Ovary (tissue), 9 donors: ENCODE results near the gene CALY. TPM values are rescaled to one million over a fixed set of nuclear protein-coding genes. Genes with fewer than 3 reads are reported as not detected.
"Not testable (repeated sequence)": the region's sequence is repeated elsewhere in the genome, so short reads cannot be mapped to it uniquely, and the experiment has no call there.

ENCODE experiments used
- DNase-seq, 5 donors: peaks; one replicate each; pipeline ENCODE4 v3.0.0-alpha.2; 2019 to 2020
- H3K27ac ChIP-seq, 2 donors: fragments of 200-600 bp; one replicate each; pipeline versions ENCODE4 v1.5.1 to v1.8.0; 2019 to 2022
- H3K27me3 ChIP-seq: fragments of 200-600 bp; one replicate; pipeline ENCODE4 v1.8.0; 2022
- H3K36me3 ChIP-seq: fragments of 200-600 bp; sonication (generic); one replicate; pipeline ENCODE4 v1.5.1; 2019
- H3K4me1 ChIP-seq: one replicate; pipeline ENCODE4 v1.8.1; 2013; ENCODE audit warnings: mild to moderate bottlenecking, moderate library complexity; ENCODE audit not compliant: insufficient read depth
- H3K4me3 ChIP-seq: fragments of 200-600 bp; sonication (generic); one replicate; pipeline ENCODE4 v1.5.1; 2017
- H3K9me3 ChIP-seq, 2 donors: fragments of 200-600 bp in 1 of 2; sonication (generic) in 1 of 2; one replicate each; pipeline versions ENCODE4 v1.5.1 to v1.8.1; 2013 to 2019; ENCODE audit warnings: mild to moderate bottlenecking in 1 of 2, moderate library complexity in 1 of 2
- CTCF ChIP-seq, 3 donors: fragments of 450-650 bp in 2 of 3; fragments of 200-600 bp in 1 of 3; IDR thresholded peaks; one replicate each; pipeline versions ENCODE4 v1.5.1 to v1.8.0; 2016 to 2022; ENCODE audit warnings: antibody characterized with exemption in 3 of 3, mild to moderate bottlenecking in 1 of 3
- EP300 ChIP-seq: sonication (generic); formaldehyde crosslinking; IDR thresholded peaks from one replicate; pipeline ENCODE4 v1.6.1; 2017; ENCODE audit warnings: antibody characterized with exemption
- POLR2A ChIP-seq: fragments of 450-650 bp; IDR thresholded peaks from one replicate; pipeline ENCODE4 v1.6.1; 2017; ENCODE audit warnings: antibody characterized with exemption, mild to moderate bottlenecking, moderate library complexity
- WGBS, 3 donors: extraction: QIAGEN DNeasy Blood & Tissue Kit in 1 of 3; methylation state at CpG; one replicate each; pipeline versions ENCODE4 v1.1.5 to v1.1.7; 2013 to 2017; 5-methylcytosine and 5-hydroxymethylcytosine counted together
- intact Hi-C, 4 donors: fragments of 100-400 bp; cut with DNase I; formaldehyde crosslinking; loops; one replicate each; pipeline versions ENCODE4 v1.11.0 to v1.15.1; 2022 to 2023
- polyA plus RNA-seq, 2 donors: library from polyadenylated mRNA; stranded (reverse); fragments of 200-250 nt in 1 of 2; fragments of 350-450 nt in 1 of 2; fragmentation: Illumina TruSeq in 1 of 2; extraction: RNeasy Lipid Tissue Mini Kit (QIAGEN cat#74804) in 1 of 2; gene quantifications; one replicate each; pipeline ENCODE4 v1.2.3, GENCODE V29; 2013 to 2014
- total RNA-seq, 7 donors: library from RNA; depleted of rRNA in 2 of 7; stranded (reverse); fragments of >200 nt in 2 of 7; fragmentation: NEBNext Ultra II Directional in 3 of 7; extraction: Animal tissue kit (Norgen Biotek cat#: 25700) in 3 of 7; gene quantifications; one replicate each; pipeline versions ENCODE4 v1.1.0 to v1.2.4, GENCODE V29; 2016 to 2023
- donor health status: DM: no; HTN: no; CAD: no; lungs with moderate emphysema.
- donor health status: DM: no; HTN: no; CAD: no.
- donor health status: Bipolar disorder and iron deficiency.
- donor health status: DM: yes; HTN: yes; CAD: no.
- donor health status: DM: no; HTN: no; CAD: no.
- donor health status: DM: yes; HTN: yes; CAD: no.

The CALY gene
- total and polyA plus RNA-seq, 9 donors = 0.69 TPM; not detected in 8

- DNase-seq = peak; percentile 68 to 82 (median 80)
- intact Hi-C loops = loop anchor here in 1 of 4 donors (5.0 kb wide), 1 partner anchor 71 kb away; the partner anchor contains the start of genes TUBGCP2 and ZNF511
Measured at GRCh38 chr10:133378251-133379096, 41.8 kb upstream of the CALY start.

GRCh38 chr10:133377818-133378250 lies 41.1 kb upstream of the CALY start:
- peak in 1 of 5 donors; percentile 56 for DNase-seq
- intact Hi-C loops = loop anchor here in 1 of 4 donors (5.0 kb wide), 1 partner anchor 71 kb away; the partner anchor contains the start of genes TUBGCP2 and ZNF511

More at GRCh38 chr10:133378251-133379096, 41.8 kb upstream of the CALY start:
- Histone ChIP-seq H3K9me3 (no peaks in the 10 kb centered on the region), H3K27me3 (no peaks in the 10 kb centered on the region), H3K4me3 (peak overlapping the region; percentile 79), H3K4me1 (peaks cover 5% of the 10 kb centered on the region), H3K27ac (peak overlapping the region in 1 of 2 donors; percentile 80), H3K36me3 (no peaks in the 10 kb centered on the region)
- TF ChIP-seq CTCF (IDR thresholded peaks at IDR 0.05) = no peak
- TF ChIP-seq EP300 = no peak
- no peak for TF ChIP-seq POLR2A
- WGBS, 3 donors = 0 to 1% (median 0%) methylated on average over 27 to 81 of the region's 90 CpGs

GRCh38 chr10:133377025-133377817 lies 40.5 kb upstream of the CALY start:
- Histone ChIP-seq H3K4me3 (no peak overlapping the region), H3K36me3 (no peaks in the 10 kb centered on the region), H3K4me1 (peaks cover 6% of the 10 kb centered on the region), H3K27ac (peak overlapping the region in 1 of 2 donors; percentile 80), H3K9me3 (no peaks in the 10 kb centered on the region), H3K27me3 (no peaks in the 10 kb centered on the region)
- intact Hi-C loops = loop anchor here in 1 of 4 donors (5.0 kb wide), 1 partner anchor 70 kb away; the partner anchor contains the start of genes TUBGCP2 and ZNF511
- DNase-seq = no peak
- TF ChIP-seq POLR2A = no peak
- TF ChIP-seq EP300 = no peak
- no peak for TF ChIP-seq CTCF (IDR thresholded peaks at IDR 0.05)
- WGBS, 3 donors = 88 to 92% (median 90%) methylated on average over 25 to 30 of the region's 30 CpGs

More at GRCh38 chr10:133377818-133378250, 41.1 kb upstream of the CALY start:
- peak overlapping the region in 1 of 2 donors; percentile 80 for H3K27ac ChIP-seq
- H3K4me1 ChIP-seq = peaks cover 5% of the 10 kb centered on the region
- H3K36me3 ChIP-seq = no peaks in the 10 kb centered on the region
- TF ChIP-seq CTCF (IDR thresholded peaks at IDR 0.05) (no peak), EP300 (no peak), POLR2A (no peak)
- peak overlapping the region; percentile 79 for H3K4me3 ChIP-seq
- 22 to 41% (median 28%) methylated on average over 9 to 20 of the region's 20 CpGs for WGBS, 3 donors
- no peaks in the 10 kb centered on the region for H3K9me3 ChIP-seq
- no peaks in the 10 kb centered on the region for H3K27me3 ChIP-seq

- H3K27me3 ChIP-seq, H3K4me3 ChIP-seq, H3K9me3 ChIP-seq, H3K27ac ChIP-seq, H3K4me1 ChIP-seq, DNase-seq, H3K36me3 ChIP-seq: not testable (repeated sequence)
- WGBS, 3 donors = 87 to 99% (median 90%) methylated on average over 5 of the region's 5 CpGs
- intact Hi-C loops = loop anchor here in 1 of 4 donors (5.0 kb wide), 1 partner anchor 69 kb away; the partner anchor contains the start of genes TUBGCP2 and ZNF511
Measured at GRCh38 chr10:133376183-133376582, 39.5 kb upstream of the CALY start.
